ENCODE results near the gene MED9.

MED9 gene

GRCh38 chr17:17433000-17433703, 43.6 kb upstream of the MED9 start:
- WGBS, 2 donors (ENCODE audit: extremely low coverage in 2 of 2, insufficient read length in 2 of 2, insufficient replicate concordance in 1 of 2) = no CpG with 5 or more reads among the region's 6 CpGs
- Histone ChIP-seq H3K9ac (ENCODE audit: low read depth, low read length, poor library complexity) (no peak overlapping the region), H2AFZ (ENCODE audit: low read length) (no peak overlapping the region), H3K14ac (ENCODE audit: low read length) (no peak overlapping the region), H4K8ac (ENCODE audit: low read depth, low read length) (no peak overlapping the region), H2BK5ac (ENCODE audit: low read length) (no peak overlapping the region), H3K36me3 (replicated peaks in 1 of 2; ENCODE audit: control insufficient read depth in 2 of 2, insufficient read depth in 2 of 2, low read length in 2 of 2) (no peaks in the 10 kb centered on the region), H3K27ac (replicated peaks; ENCODE audit: low read length) (no peak overlapping the region), H2AK5ac (ENCODE audit: low read depth, low read length) (no peak overlapping the region), H3K18ac (ENCODE audit: low read length) (no peak overlapping the region), H3K4me2 (ENCODE audit: insufficient read depth, low read length, poor library complexity, severe bottlenecking) (no peak overlapping the region), H2BK120ac (ENCODE audit: low read depth, low read length) (no peak overlapping the region), H3K23ac (ENCODE audit: low read depth, low read length, poor library complexity) (no peak overlapping the region), H3K4me3 (ENCODE audit: low read length in 2 of 2) (no peak overlapping the region), H2BK12ac (ENCODE audit: low read length) (no peak overlapping the region), H4K91ac (ENCODE audit: low read depth, low read length, poor library complexity) (no peak overlapping the region), H3K4me1 (ENCODE audit: control insufficient read depth in 2 of 2, insufficient read depth in 1 of 2, low read depth in 1 of 2, low read length in 2 of 2) (no peaks in the 10 kb centered on the region), H2BK15ac (ENCODE audit: low read length) (no peak overlapping the region), H3K27me3 (ENCODE audit: control insufficient read depth in 3 of 3, insufficient read depth in 3 of 3, low read depth in 1 of 3, low read length in 3 of 3) (peaks cover 0 to 6% (median 0%) of the 10 kb centered on the region in 3 experiments), H3K79me1 (ENCODE audit: low read depth, low read length) (no peaks in the 10 kb centered on the region), H3K9me3 (replicated peaks in 1 of 2; ENCODE audit: control insufficient read depth in 2 of 2, insufficient read depth in 1 of 2, low read depth in 1 of 2, low read length in 2 of 2) (peaks cover 0 to 3% of the 10 kb centered on the region in 2 donors), H3K4ac (ENCODE audit: low read length) (no peak overlapping the region)
- no peak for DNase-seq (ENCODE audit: low spot score)

GRCh38 chr17:17434477-17434876, 42.3 kb upstream of the MED9 start:
- Histone ChIP-seq H2BK15ac (ENCODE audit: low read length) (no peak overlapping the region), H3K27ac (replicated peaks; ENCODE audit: low read length) (no peak overlapping the region), H2BK12ac (ENCODE audit: low read length) (no peak overlapping the region), H4K8ac (ENCODE audit: low read depth, low read length) (no peak overlapping the region), H3K4ac (ENCODE audit: low read length) (no peak overlapping the region), H2AFZ (ENCODE audit: low read length) (no peak overlapping the region), H3K4me2 (ENCODE audit: insufficient read depth, low read length, poor library complexity, severe bottlenecking) (no peak overlapping the region), H4K91ac (ENCODE audit: low read depth, low read length, poor library complexity) (no peak overlapping the region), H3K14ac (ENCODE audit: low read length) (no peak overlapping the region), H3K79me1 (ENCODE audit: low read depth, low read length) (no peaks in the 10 kb centered on the region), H3K23ac (ENCODE audit: low read depth, low read length, poor library complexity) (no peak overlapping the region), H3K18ac (ENCODE audit: low read length) (no peak overlapping the region), H3K9me3 (replicated peaks in 1 of 2; ENCODE audit: control insufficient read depth in 2 of 2, insufficient read depth in 1 of 2, low read depth in 1 of 2, low read length in 2 of 2) (peaks cover 0 to 3% of the 10 kb centered on the region in 2 donors), H3K4me3 (ENCODE audit: low read length in 2 of 2) (no peak overlapping the region), H2BK5ac (ENCODE audit: low read length) (no peak overlapping the region), H3K4me1 (ENCODE audit: control insufficient read depth in 2 of 2, insufficient read depth in 1 of 2, low read depth in 1 of 2, low read length in 2 of 2) (no peaks in the 10 kb centered on the region), H2BK120ac (ENCODE audit: low read depth, low read length) (no peak overlapping the region), H2AK5ac (ENCODE audit: low read depth, low read length) (no peak overlapping the region), H3K36me3 (replicated peaks in 1 of 2; ENCODE audit: control insufficient read depth in 2 of 2, insufficient read depth in 2 of 2, low read length in 2 of 2) (no peaks in the 10 kb centered on the region), H3K27me3 (ENCODE audit: control insufficient read depth in 3 of 3, insufficient read depth in 3 of 3, low read depth in 1 of 3, low read length in 3 of 3) (peaks cover 0 to 6% (median 0%) of the 10 kb centered on the region in 3 experiments), H3K9ac (ENCODE audit: low read depth, low read length, poor library complexity) (no peak overlapping the region)
- DNase-seq (ENCODE audit: low spot score) = no peak
- WGBS, 2 donors (ENCODE audit: extremely low coverage in 2 of 2, insufficient read length in 2 of 2, insufficient replicate concordance in 1 of 2) = no CpG with 5 or more reads among the region's 2 CpGs

GRCh38 chr17:17435323-17435722, 41.5 kb upstream of the MED9 start:
- H3K23ac ChIP-seq (ENCODE audit: low read depth, low read length, poor library complexity) = no peak overlapping the region
- no peak overlapping the region for H3K18ac ChIP-seq (ENCODE audit: low read length)

GRCh38 chr17:17437461-17437860, 39.3 kb upstream of the MED9 start:
- no peak overlapping the region for H2BK12ac ChIP-seq (ENCODE audit: low read length)
- no peaks in the 10 kb centered on the region for H3K9me3 ChIP-seq (replicated peaks in 1 of 2; ENCODE audit: control insufficient read depth in 2 of 2, insufficient read depth in 1 of 2, low read depth in 1 of 2, low read length in 2 of 2)
- H3K18ac ChIP-seq (ENCODE audit: low read length) = no peak overlapping the region
- H4K91ac ChIP-seq (ENCODE audit: low read depth, low read length, poor library complexity) = no peak overlapping the region
- no peak overlapping the region for H2BK5ac ChIP-seq (ENCODE audit: low read length)
- no peak overlapping the region for H3K4ac ChIP-seq (ENCODE audit: low read length)
- H3K27me3 ChIP-seq (ENCODE audit: control insufficient read depth in 3 of 3, insufficient read depth in 3 of 3, low read depth in 1 of 3, low read length in 3 of 3) = peaks cover 0 to 6% (median 0%) of the 10 kb centered on the region in 3 experiments
- H3K27ac ChIP-seq (replicated peaks; ENCODE audit: low read length) = no peak overlapping the region
- peaks cover 0 to 1% of the 10 kb centered on the region in 2 donors for H3K4me1 ChIP-seq (ENCODE audit: control insufficient read depth in 2 of 2, insufficient read depth in 1 of 2, low read depth in 1 of 2, low read length in 2 of 2)
- DNase-seq (ENCODE audit: low spot score) = no peak
- no peak overlapping the region for H4K8ac ChIP-seq (ENCODE audit: low read depth, low read length)
- no peak overlapping the region for H3K23ac ChIP-seq (ENCODE audit: low read depth, low read length, poor library complexity)
- H2BK120ac ChIP-seq (ENCODE audit: low read depth, low read length) = no peak overlapping the region
- no peak overlapping the region for H3K9ac ChIP-seq (ENCODE audit: low read depth, low read length, poor library complexity)
- no peak overlapping the region for H2AFZ ChIP-seq (ENCODE audit: low read length)
- no peak overlapping the region for H3K4me3 ChIP-seq (ENCODE audit: low read length in 2 of 2)
- no CpG with 5 or more reads among the region's 9 CpGs for WGBS, 2 donors (ENCODE audit: extremely low coverage in 2 of 2, insufficient read length in 2 of 2, insufficient replicate concordance in 1 of 2)
- H3K14ac ChIP-seq (ENCODE audit: low read length) = no peak overlapping the region
- no peaks in the 10 kb centered on the region for H3K79me1 ChIP-seq (ENCODE audit: low read depth, low read length)
- no peak overlapping the region for H2AK5ac ChIP-seq (ENCODE audit: low read depth, low read length)
- H3K36me3 ChIP-seq (replicated peaks in 1 of 2; ENCODE audit: control insufficient read depth in 2 of 2, insufficient read depth in 2 of 2, low read length in 2 of 2) = no peaks in the 10 kb centered on the region
- no peak overlapping the region for H2BK15ac ChIP-seq (ENCODE audit: low read length)
- H3K4me2 ChIP-seq (ENCODE audit: insufficient read depth, low read length, poor library complexity, severe bottlenecking) = no peak overlapping the region

More at GRCh38 chr17:17435323-17435722, 41.5 kb upstream of the MED9 start:
- Histone ChIP-seq H3K4me2 (ENCODE audit: insufficient read depth, low read length, poor library complexity, severe bottlenecking) (no peak overlapping the region), H2BK12ac (ENCODE audit: low read length) (no peak overlapping the region), H2BK5ac (ENCODE audit: low read length) (no peak overlapping the region), H3K9me3 (replicated peaks in 1 of 2; ENCODE audit: control insufficient read depth in 2 of 2, insufficient read depth in 1 of 2, low read depth in 1 of 2, low read length in 2 of 2) (no peaks in the 10 kb centered on the region), H3K27ac (replicated peaks; ENCODE audit: low read length) (no peak overlapping the region), H3K79me1 (ENCODE audit: low read depth, low read length) (no peaks in the 10 kb centered on the region), H2BK120ac (ENCODE audit: low read depth, low read length) (no peak overlapping the region), H3K9ac (ENCODE audit: low read depth, low read length, poor library complexity) (no peak overlapping the region), H3K27me3 (ENCODE audit: control insufficient read depth in 3 of 3, insufficient read depth in 3 of 3, low read depth in 1 of 3, low read length in 3 of 3) (peaks cover 0 to 6% (median 0%) of the 10 kb centered on the region in 3 experiments), H4K8ac (ENCODE audit: low read depth, low read length) (no peak overlapping the region), H4K91ac (ENCODE audit: low read depth, low read length, poor library complexity) (no peak overlapping the region), H2AFZ (ENCODE audit: low read length) (no peak overlapping the region), H3K4me3 (ENCODE audit: low read length in 2 of 2) (no peak overlapping the region), H3K36me3 (replicated peaks in 1 of 2; ENCODE audit: control insufficient read depth in 2 of 2, insufficient read depth in 2 of 2, low read length in 2 of 2) (no peaks in the 10 kb centered on the region), H3K14ac (ENCODE audit: low read length) (no peak overlapping the region), H3K4me1 (ENCODE audit: control insufficient read depth in 2 of 2, insufficient read depth in 1 of 2, low read depth in 1 of 2, low read length in 2 of 2) (no peaks in the 10 kb centered on the region), H2BK15ac (ENCODE audit: low read length) (no peak overlapping the region), H3K4ac (ENCODE audit: low read length) (no peak overlapping the region), H2AK5ac (ENCODE audit: low read depth, low read length) (no peak overlapping the region)
- DNase-seq (ENCODE audit: low spot score) = no peak
- WGBS, 2 donors (ENCODE audit: extremely low coverage in 2 of 2, insufficient read length in 2 of 2, insufficient replicate concordance in 1 of 2) = no CpG with 5 or more reads among the region's 4 CpGs
